GM18907 (cell line): ENCODE data around the gene IFT43.

Source experiments
- ATAC-seq: cut with Tn5 transposase; IDR thresholded peaks from one replicate; pipeline ENCODE4 v1.9.1; 2021; ENCODE audit warnings: mild to moderate bottlenecking, moderate library complexity; ENCODE audit not compliant: unreplicated experiment

The IFT43 gene

DNA sequence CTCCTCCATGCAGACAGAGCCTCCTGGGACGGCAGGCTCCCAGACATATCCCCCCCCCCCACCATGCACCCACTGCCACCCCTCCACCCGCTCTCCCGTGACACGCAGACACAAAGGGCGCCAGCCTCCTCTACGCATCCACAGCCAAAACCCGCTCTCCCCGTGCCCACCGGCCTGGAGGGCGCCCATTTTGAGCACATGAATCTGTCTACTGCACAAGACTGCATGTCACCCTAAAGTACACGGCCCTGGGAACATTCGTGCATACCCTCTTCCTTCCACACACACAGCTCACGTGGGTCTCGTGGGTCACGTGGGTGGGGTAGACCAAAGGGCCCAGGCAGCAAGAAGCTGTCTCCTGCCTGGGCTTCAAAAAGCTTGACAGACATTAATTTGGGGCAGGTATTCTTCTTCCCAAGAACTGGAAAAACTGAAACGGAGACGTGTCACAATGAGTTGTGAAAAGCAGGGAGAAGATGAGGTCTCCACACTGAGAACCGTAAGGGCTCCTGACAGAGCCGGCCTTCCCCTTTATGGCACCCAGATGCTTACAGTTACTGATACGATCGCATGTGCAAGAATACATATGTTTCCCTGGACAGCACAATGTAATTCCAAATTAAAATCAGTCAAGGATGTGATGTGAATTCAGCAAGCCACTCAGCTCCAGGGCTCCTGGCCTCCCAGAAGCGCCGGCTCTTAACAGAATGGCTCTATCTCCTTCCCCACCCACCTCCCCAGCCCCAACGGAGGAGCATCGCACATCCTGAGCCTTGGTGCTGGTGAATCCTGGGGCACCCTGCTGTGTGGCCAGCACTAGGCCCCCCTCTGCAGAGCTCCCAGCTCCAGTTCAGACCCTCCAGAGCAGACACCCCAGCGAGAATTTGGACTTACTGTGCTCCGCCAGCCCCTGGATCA, 5.7 kb upstream of the IFT43 start:
- ATAC-seq: no peak

DNA sequence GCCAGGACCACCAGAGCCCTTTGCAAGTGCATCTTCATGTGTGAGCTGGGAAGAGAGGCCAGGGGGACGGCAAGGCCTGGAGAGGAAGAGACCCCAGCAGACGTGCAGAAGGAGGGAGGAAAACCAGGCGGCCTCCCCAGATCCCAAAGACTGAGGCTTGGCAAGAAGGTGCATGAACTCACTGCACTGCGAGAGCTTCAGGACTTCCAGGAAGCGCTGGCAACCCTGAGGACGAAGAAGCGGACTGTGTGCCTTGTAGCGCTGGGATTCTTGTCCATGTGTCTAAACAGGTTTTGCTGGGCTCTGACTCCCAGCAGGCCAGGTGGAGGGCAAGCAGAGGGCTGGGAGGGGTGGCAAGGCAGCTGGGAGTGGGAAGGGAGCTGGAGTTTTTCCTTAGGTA, 4.7 kb upstream of the IFT43 start:
- no peak for ATAC-seq

DNA sequence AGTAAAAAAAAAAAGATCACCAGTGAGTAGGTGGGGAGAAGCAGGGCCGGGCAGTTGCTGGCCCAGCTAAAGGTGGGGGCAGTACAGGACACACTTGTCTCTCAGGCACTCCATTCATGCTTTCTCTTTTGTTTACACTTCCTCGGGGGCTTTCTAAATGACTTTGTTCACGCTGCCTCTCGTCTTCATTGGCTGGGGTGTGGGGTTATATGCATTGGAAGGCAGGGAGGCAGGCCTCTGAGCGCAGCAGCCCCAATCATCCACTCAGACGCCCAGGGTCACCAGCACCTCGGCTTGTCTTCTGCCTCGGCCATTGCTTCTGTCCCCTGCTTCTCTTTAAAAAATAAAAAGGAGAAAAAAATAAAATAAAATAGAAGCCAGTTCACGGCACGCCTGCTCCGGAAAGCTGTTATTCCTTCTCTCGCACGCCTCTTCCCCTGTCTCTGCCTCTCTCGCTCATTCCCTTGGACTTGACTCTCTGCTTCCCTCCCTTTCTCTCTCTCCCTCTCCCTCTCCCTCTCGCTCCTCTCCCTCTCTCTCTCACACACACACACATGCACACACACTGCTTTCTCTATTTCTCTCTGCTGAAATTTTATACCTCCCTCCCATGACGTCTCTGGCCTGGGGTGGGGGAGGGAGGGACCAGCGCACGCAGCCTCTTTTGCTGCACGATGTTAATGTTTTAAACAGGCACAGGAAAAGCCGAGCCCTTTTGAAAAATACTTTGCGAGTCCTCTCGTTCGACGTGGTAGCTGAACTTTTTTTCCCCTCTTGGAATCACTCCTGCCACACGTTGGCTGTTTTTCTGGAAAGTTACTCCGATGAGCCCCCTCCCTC, 3.9 kb upstream of the IFT43 start, which contains the start of gene TGFB3:
Gene TGFB3 (minus strand): TSS at position 570 of the 840 bp plus-strand sequence. CDS start 1,102 bp downstream, outside the sequence.
- ATAC-seq: peak; percentile 14

DNA sequence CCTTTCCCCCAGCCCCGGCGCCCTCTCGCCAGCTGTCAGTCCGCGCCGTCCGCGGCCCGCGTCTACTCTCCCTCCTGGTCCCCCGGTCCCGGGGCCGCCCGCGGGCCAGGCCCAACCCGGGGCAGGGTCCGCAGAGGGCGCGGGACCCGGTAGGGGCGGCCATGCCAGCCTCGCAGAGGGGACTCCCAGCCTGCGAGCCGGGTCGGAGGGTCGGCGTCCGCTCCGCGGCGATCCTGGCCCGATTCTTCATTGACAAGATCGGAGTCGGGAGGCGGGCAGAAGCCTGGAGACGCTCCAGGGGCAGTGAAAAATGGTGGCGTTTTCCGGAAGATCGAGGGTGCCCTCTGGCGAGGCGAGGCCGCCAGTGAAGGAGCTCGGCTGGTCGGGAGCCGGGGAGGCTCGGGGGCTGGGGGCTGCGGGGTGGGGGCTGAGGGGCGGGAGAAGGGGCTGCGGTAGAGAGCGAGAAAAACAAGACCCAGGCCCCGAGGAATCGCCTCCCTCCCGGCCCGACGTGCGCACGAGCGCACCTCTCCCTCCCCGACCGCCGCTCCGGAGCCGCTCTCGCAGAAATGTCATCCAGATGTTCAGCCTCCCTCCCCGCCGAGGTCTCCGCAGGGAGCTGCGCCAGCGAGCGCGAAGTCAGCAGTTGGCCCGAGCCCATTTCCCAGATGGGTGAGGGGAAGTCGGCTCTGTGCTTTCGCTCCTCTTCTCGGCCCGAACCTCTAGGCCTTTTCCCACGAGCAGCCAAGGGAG, 3.1 kb upstream of the IFT43 start:
- peak; percentile 56 for ATAC-seq

DNA sequence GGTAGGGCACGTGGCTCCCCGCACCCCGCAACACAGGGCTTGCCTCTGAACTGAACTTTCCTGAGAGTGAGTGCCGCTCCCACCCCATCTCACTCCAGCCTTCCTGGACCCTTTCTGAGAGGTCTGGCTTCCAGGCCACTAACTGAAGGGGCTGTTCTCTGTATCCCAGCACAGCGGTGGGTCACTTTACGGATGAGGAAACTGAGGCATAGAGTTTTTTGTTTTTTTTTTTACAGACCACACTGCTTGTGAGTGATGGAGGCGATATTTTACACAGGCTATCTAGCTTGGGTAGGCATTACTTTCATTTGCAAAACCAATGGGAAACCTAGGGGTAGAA, 2.6 kb upstream of the IFT43 start:
- no peak for ATAC-seq

DNA sequence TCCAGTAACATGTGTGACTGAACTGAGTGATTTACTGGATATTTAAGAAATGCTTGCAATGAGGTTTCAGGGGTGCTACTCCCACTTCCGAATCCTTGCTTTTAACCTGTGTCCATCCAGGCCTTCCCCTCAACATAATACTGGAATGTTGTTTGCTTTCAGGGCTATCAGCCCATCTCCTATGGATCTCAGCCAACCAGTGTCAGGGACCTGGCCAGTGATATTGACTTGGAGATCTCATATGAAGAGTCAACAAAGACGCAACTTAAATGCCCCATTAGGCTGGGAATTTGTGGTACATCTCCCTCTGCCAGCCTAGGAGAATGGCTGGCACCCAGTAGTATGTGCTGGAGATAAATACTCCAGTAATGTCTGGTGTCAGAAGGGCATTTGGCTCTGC, 889 bp upstream of the IFT43 start:
- no peak for ATAC-seq

DNA sequence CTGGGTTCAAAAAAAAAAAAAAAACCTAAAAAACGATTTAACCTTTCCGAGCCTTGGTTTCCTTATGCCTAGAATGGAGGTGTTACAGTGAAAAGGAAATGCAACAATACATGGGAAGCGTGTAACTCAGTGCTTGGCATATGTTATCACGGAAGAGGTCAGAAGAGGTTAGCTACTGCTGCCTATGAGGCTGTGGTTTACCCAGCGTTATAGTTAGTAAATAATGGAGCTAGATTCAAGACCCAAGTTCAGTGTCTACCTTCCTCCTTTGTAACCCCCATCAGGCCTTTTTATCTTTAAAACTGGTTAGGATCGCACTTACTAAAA, 839 bp downstream of the IFT43 start:
- ATAC-seq: no peak

DNA sequence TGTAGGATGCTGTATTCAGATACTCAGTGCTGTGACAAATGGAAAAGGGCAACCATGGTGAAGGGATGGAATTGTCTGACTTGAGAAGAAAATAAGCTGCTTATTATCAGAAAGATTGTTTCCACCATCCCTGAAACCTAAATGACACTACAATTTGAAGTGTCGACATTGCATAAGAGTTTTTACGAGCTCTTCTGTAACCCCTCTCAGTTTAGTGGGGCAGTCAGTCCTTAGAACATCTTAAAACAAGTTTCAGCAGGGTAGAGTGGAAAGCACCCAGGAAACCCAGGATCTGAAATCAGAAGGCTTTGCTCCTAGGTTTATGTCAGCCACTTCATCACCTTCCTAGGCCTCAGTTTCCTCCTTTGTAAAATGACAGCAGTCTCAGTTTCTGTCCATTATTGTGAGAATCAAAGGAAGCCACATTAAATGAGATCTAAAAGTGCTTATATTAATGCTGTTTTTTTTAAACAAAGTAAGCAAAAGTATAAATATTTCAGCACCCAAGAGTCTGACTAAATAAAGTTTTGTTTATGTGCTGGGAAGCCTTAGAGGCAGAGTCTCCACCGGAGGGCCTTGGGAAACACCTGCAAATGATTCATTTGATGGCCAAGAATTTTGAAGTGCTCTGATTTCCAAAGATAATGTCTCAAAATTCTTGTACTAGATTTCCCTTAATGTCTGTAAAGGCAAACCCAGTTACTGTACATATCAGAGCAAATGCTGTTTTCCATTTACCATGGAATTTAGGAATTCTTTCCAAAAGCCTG, 1.8 kb downstream of the IFT43 start:
- no peak for ATAC-seq

DNA sequence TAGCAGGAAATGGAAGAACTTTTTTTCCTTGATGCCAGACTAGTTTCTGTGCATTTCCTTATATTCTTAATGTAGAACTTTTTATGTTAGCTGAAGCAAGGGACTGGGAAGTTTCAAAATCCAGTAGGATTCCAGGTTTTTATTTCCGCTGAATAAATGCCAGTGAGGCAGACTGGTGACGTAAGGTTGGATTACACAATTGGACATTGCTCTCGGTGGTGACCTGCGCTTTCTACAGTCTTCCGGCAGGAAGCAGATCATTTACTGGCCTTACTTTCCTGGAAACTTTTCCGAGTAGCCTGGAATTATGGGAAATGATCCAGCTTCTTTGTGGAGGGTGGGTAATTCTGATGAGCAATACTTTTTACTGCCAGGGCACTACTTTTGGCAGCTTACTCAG, 3.6 kb downstream of the IFT43 start:
- ATAC-seq: no peak

DNA sequence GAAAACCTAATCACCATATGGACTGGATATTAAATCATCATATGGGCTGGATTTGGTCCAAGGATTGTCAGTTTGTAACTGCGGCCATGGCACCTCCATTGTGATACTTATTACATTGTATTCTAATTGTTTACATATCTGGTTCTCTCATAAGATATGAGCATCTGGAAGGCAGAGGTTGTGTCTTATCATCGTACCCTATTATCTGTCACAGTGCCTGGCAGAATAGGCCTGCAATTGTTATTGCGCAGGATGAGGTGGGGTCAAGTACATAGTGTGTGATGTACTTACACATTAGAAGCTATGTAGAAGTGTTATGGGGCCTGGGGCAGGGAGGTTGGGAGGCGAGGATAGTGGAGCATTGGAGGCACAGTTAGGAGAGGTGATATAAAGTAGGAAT, 4.7 kb downstream of the IFT43 start:
- no peak for ATAC-seq

DNA sequence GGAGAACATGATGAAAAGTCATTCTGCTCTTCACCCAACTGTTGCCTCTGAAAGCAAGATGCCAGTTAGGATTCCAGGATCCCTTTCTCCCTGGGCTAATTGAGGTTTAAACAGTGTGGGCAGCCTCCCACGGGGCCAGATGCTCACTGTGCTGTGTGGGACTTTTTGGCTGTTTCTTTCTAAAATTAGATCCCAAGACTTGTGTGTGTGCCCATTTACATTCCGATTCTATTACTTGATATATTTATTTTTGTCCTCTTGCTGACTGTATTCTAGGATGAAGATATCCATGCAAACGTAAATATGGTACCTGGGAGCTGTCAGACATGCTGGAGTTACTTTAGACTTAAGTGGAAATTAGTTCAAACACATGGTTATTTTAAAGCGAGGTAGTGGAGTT, 6.2 kb downstream of the IFT43 start:
- ATAC-seq: no peak

DNA sequence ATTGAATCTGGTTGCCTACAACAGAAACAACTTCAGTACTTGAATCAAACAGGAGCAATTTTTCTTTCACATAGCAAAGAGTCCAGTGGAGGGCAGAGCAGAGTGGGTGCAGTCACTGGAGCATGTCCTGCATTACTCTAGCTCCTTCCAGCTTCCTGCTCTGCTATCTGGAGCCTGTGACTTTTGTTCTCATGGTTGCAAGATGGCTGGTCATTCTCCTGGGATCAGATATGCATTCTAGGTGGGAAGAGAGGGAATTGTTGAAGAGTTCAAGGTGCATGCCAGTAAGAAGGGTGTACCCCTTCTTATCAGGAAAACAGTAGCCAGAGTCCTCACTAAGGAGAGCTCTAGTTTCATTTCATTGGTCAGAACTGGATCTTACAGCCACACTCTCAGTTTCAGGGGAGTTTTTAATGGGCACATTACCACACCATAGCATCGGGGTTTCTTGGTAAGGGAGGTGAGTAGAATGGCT, 8.0 kb downstream of the IFT43 start:
- peak; percentile 84 for ATAC-seq

DNA sequence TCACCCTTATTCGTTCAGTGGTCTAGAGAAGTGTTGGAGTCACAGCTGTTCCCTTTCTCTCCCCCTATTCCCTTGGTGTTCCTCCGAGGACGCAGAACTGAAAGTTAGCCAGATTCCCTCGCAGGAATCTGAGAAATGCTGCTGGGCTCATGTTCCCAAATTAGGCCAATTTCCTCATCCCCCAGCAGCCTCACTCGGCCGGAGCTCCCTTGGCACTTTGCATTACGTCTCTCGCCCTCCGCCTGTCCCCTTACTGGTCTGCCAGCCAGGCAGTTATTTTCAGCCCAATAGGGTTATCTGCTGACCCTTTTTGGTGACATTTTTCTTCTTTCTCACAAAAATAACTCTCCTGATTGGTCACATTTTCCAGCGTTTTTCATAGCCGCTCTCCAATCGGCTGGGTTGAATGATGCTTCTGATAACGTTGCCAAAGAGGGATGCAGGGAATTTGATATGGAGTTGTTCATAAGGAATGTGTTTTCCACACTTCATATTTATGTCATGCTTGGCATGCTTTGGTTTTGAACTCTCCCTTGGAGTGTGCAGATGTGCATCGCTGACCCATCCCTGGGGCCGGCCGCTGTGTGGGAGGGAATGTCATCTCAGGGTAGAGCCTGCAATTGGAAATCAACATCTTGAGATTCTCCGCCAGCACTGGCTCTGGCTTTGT, 9.9 kb downstream of the IFT43 start:
- no peak for ATAC-seq

DNA sequence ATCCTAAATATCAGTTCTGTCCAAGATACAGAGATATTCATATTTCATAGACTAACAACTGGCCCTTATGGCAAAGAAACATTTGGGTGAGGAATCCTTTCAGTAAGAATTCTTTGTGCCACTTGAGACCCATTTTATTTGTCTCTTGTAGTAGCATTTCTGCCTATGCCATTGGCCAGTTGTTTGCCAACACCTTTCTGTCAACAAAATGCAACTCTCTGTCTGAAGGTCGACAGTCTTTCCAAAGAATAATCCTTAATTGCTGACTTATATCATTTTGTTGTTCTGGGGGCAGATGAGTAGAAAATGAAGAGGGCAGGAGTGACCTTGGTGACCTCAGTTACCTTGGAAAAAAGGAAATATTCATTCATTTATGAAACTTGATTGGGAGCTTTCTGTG, 10.9 kb downstream of the IFT43 start:
- no peak for ATAC-seq

DNA sequence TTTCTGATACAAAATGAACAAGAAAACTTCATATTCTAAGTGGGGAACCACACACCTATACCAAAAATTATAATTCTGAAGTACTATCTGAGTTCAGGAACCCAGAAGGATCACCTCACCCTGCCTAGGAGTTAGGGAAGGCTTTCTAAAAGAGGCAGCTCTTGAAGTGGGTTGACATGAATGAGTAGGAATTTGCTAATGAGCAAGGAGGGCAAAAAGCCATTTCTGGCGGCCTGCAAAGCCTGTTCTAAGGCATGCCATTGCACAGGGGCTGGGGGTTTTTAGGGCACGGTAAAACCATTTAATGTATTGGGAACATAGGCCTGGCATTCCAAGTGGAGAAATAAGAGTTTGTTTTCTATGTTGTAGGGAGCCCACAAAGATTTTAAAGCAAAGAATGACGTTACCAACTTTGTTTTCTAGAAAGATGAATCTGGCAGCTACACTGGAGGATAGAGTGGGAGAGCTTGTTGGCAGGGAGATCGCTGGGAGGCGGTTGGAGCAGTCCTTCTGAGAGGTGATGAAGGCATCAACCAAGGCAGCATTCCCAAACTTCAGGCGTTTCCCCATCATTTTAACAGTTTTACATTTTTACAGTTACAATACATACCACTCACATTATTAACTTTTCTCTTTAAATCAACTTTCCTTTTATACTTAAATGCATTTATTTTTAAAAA, 14.1 kb downstream of the IFT43 start:
- ATAC-seq: no peak

DNA sequence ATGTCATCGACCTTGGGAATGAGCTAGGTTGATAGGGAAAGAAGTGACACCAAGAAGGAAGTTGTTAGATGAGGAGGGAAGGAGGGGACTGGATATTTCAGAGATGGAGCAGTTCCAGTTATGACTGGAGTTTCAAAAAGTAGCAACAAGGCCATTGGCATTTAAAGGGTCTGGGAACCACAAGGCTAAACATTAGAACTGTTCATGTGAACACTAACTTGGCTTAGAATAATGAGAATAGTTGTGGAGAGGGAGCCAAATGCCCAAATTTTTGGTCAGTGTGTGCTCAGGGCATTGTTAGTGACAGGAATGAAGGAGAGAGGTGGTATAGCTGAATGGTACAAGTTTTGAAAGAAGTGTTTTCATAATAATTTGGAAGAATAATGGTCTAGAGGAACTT, 16.8 kb downstream of the IFT43 start:
- no peak for ATAC-seq

DNA sequence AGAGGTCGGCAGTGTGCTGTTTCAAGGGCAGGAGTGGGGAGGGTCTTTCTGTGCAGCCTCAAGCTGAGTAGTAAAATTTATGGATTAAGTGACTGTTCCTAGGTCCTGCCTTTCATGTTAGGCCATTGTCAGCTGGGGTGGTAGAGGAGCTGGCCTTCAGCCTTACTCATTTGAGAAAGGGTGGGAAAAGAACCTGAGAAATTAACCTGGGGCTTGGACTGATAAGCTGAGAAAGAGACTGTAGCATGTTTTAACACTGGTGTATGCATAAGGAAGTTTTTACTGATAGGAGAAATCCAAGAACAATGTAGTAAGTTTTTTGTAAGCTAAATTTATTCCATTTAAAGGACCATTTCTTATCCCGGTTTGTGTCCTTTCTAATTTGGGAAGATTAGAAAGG, 20.7 kb downstream of the IFT43 start:
- no peak for ATAC-seq

DNA sequence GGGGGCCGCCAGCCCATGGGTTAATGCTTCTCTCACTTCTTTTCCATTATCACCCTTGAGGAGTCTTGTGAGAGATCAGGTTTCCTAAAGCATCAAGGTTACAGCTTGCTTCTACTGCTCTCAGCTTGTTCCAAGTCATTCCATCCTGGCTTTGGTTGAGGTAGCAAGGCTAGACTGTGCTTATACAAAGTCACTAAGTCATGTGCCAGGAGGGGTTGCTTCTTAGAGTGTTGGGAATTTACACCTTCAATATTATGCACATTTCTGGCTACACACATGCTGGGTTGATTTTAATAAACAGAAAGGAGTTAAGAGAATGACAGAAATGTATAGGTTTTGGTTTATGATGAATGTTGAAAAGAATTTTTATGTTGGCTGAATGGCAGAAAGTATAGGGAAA, 21.8 kb downstream of the IFT43 start:
- no peak for ATAC-seq

DNA sequence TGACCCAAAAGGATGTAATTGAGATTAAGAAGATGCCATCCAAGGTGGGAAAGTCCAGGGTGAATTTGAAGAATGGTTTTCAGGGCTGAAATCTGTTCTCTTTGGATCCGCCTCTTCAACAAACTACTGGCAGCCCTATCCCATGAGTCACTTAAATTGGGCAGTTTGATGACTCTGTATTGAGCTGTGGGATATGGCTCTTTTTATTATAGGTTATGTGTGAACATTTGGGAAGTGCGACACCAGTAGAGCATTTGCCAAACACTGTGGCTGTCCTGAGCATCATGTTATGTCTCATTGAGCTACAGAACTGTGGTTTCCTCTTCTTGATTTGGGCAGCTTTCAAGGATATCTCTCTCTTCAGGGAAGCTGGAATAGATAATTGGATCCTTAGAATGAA, 22.3 kb downstream of the IFT43 start:
- no peak for ATAC-seq
